Esophagus muscularis mucosa (tissue), 4 donors: Measurements from ENCODE around the gene ABCF2. TPM values are rescaled to one million over a fixed set of nuclear protein-coding genes. Genes with fewer than 3 reads are reported as not detected.

Source experiments
- DNase-seq: peaks from one replicate; pipeline ENCODE4 v3.0.0-alpha.2; 2017; ENCODE audit errors: extremely low spot score
- H3K27ac ChIP-seq, 4 donors: fragments of 200-600 bp; sonication (generic); replicated peaks in 1 of 4; 1 replicate in 3 of 4; 2 replicates in 1 of 4; pipeline ENCODE4 v1.5.1; 2016 to 2019; ENCODE audit warnings: mild to moderate bottlenecking in 1 of 4
- H3K27me3 ChIP-seq, 4 donors: fragments of 200-600 bp; sonication (generic); one replicate each; pipeline versions ENCODE4 v1.5.1 to v1.6.0; 2016 to 2019
- H3K36me3 ChIP-seq, 4 donors: fragments of 200-600 bp; sonication (generic); one replicate each; pipeline ENCODE4 v1.5.1; 2016 to 2019
- H3K4me1 ChIP-seq, 4 donors: fragments of 200-600 bp; sonication (generic); one replicate each; pipeline ENCODE4 v1.5.1; 2016 to 2019
- H3K4me3 ChIP-seq, 4 donors: fragments of 200-600 bp; sonication (generic); 1 replicate in 2 of 4; 2 replicates in 2 of 4; pipeline ENCODE4 v1.5.1; 2016 to 2019; ENCODE audit warnings: mild to moderate bottlenecking in 4 of 4, moderate library complexity in 1 of 4
- H3K9me3 ChIP-seq, 4 donors: fragments of 200-600 bp; sonication (generic); 1 replicate in 3 of 4; 2 replicates in 1 of 4; pipeline ENCODE4 v1.5.1; 2016 to 2019
- EP300 ChIP-seq: sonication (generic); formaldehyde crosslinking; IDR thresholded peaks from one replicate; pipeline ENCODE4 v1.6.1; 2017; ENCODE audit warnings: antibody characterized with exemption
- POLR2A ChIP-seq: fragments of 450-650 bp; IDR thresholded peaks from one replicate; pipeline ENCODE4 v1.6.1; 2017; ENCODE audit warnings: antibody characterized with exemption, moderate library complexity, mild to moderate bottlenecking, low read depth
- POLR2AphosphoS5 ChIP-seq, 2 donors: sonication (generic); formaldehyde crosslinking; IDR thresholded peaks; one replicate each; pipeline ENCODE4 v1.6.1; 2017; ENCODE audit warnings: antibody characterized with exemption in 2 of 2
- WGBS: methylation state at CpG from one replicate; pipeline ENCODE4 v1.1.5; 2018; 5-methylcytosine and 5-hydroxymethylcytosine counted together
- intact Hi-C: fragments of 100-400 bp; cut with DNase I; formaldehyde crosslinking; loops from one replicate; pipeline ENCODE4 v1.15.1; 2023
- total RNA-seq, 4 donors: library from RNA; depleted of rRNA; stranded (reverse); fragments of >200 nt; gene quantifications; one replicate each; pipeline versions ENCODE4 v1.1.0 to v1.2.1, GENCODE V29; 2016
- TF ChIP-seq, protein P1 (sequence below), 3 experiments: fragments of 200-600 bp in 2 of 3; fragments of 450-650 bp in 1 of 3; sonication (generic) in 2 of 3; IDR thresholded peaks; one replicate each; pipeline ENCODE4 v1.5.1; 2017 to 2019; ENCODE audit warnings: antibody characterized with exemption in 3 of 3, mild to moderate bottlenecking in 2 of 3, moderate library complexity in 1 of 3

Gene ABCF2
- total RNA-seq, 4 donors from 2014 or later: 33.8 to 53.2 (median 39.0) TPM

GRCh38 chr7:151229249-151229648, 2.2 kb upstream of the ABCF2 start:
- no peak for DNase-seq
- Histone ChIP-seq H3K27me3 (no peaks in the 10 kb centered on the region), H3K27ac (no peak overlapping the region), H3K36me3 (peaks cover 4 to 8% (median 8%) of the 10 kb centered on the region in 4 donors), H3K9me3 (no peaks in the 10 kb centered on the region), H3K4me3 (no peak overlapping the region), H3K4me1 (peaks cover 45 to 50% (median 48%) of the 10 kb centered on the region in 4 donors)
- no peak for TF ChIP-seq POLR2A
- TF ChIP-seq EP300: no peak
- TF ChIP-seq POLR2AphosphoS5 (IDR thresholded peaks at IDR 0.05): no peak
- TF ChIP-seq, protein P1, sequence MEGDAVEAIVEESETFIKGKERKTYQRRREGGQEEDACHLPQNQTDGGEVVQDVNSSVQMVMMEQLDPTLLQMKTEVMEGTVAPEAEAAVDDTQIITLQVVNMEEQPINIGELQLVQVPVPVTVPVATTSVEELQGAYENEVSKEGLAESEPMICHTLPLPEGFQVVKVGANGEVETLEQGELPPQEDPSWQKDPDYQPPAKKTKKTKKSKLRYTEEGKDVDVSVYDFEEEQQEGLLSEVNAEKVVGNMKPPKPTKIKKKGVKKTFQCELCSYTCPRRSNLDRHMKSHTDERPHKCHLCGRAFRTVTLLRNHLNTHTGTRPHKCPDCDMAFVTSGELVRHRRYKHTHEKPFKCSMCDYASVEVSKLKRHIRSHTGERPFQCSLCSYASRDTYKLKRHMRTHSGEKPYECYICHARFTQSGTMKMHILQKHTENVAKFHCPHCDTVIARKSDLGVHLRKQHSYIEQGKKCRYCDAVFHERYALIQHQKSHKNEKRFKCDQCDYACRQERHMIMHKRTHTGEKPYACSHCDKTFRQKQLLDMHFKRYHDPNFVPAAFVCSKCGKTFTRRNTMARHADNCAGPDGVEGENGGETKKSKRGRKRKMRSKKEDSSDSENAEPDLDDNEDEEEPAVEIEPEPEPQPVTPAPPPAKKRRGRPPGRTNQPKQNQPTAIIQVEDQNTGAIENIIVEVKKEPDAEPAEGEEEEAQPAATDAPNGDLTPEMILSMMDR (IDR thresholded peaks at IDR 0.05): no peak
- intact Hi-C loops: no loop called here
- 92% methylated on average over 10 of the region's 10 CpGs for WGBS

GRCh38 chr7:151228024-151228866, 1.2 kb upstream of the ABCF2 start:
- peak overlapping the region; percentile 70 to 85 (median 76) for H3K27ac ChIP-seq
- 71% methylated on average over 10 of the region's 10 CpGs for WGBS
- H3K9me3 ChIP-seq: no peaks in the 10 kb centered on the region
- TF ChIP-seq POLR2A: no peak
- TF ChIP-seq POLR2AphosphoS5 (IDR thresholded peaks at IDR 0.05): no peak
- no peak for TF ChIP-seq EP300
- TF ChIP-seq, protein P1 (IDR thresholded peaks at IDR 0.05): no peak
- intact Hi-C loops: no loop called here
- no peak for DNase-seq
- peaks cover 36 to 40% (median 38%) of the 10 kb centered on the region in 4 donors for H3K4me1 ChIP-seq
- peaks cover 11 to 18% (median 17%) of the 10 kb centered on the region in 4 donors for H3K36me3 ChIP-seq
- no peaks in the 10 kb centered on the region for H3K27me3 ChIP-seq
- peak overlapping the region; percentile 73 to 85 (median 80) for H3K4me3 ChIP-seq

DNA sequence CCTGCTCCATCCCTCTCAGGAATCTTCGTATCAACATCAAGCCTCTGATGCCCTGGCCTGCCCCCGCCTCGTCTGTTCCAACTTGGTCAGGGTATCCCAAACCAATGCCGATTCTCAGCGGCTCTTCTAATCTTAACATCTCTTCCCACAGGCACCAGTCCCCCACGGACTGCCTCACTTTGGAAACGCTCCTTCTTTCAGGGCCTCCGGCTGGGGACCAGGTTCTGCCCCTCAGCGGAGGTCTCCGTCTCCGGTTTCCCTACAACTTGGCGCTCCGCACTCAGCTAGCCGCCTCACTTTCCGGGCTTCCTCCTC, 488 bp downstream of the ABCF2 start:
- TF ChIP-seq POLR2A (no peak), POLR2AphosphoS5 (IDR thresholded peaks at IDR 0.05) (no peak), EP300 (no peak)
- TF ChIP-seq, protein P1 (IDR thresholded peaks at IDR 0.05): no peak
- no peak for DNase-seq
- WGBS: 1% methylated on average over 15 of the region's 15 CpGs
- intact Hi-C loops: no loop called here
- Histone ChIP-seq H3K4me3 (peak overlapping the region; percentile 73 to 85 (median 80)), H3K36me3 (peaks cover 27 to 35% (median 34%) of the 10 kb centered on the region in 4 donors), H3K9me3 (no peaks in the 10 kb centered on the region), H3K27me3 (no peaks in the 10 kb centered on the region), H3K4me1 (peaks cover 26 to 27% (median 27%) of the 10 kb centered on the region in 4 donors), H3K27ac (peak overlapping the region; percentile 74 to 85 (median 80))

GRCh38 chr7:151225948-151226510, 976 bp downstream of the ABCF2 start:
- Histone ChIP-seq H3K27me3 (no peaks in the 10 kb centered on the region), H3K27ac (peak overlapping the region; percentile 74 to 85 (median 80)), H3K36me3 (peaks cover 32 to 40% (median 39%) of the 10 kb centered on the region in 4 donors), H3K4me1 (peaks cover 22 to 25% (median 24%) of the 10 kb centered on the region in 4 donors), H3K9me3 (no peaks in the 10 kb centered on the region), H3K4me3 (peak overlapping the region; percentile 73 to 85 (median 80))
- no peak for TF ChIP-seq EP300
- TF ChIP-seq POLR2AphosphoS5 (IDR thresholded peaks at IDR 0.05): no peak
- intact Hi-C loops: no loop called here
- WGBS: 65% methylated on average over 8 of the region's 8 CpGs
- DNase-seq: no peak

- 89% methylated on average over 13 of the region's 14 CpGs for WGBS
- no peak for DNase-seq
- no peak for TF ChIP-seq POLR2AphosphoS5 (IDR thresholded peaks at IDR 0.05)
- Histone ChIP-seq H3K27ac (no peak overlapping the region), H3K36me3 (peaks cover 48 to 63% (median 62%) of the 10 kb centered on the region in 4 donors), H3K4me1 (peaks cover 21 to 25% (median 24%) of the 10 kb centered on the region in 4 donors), H3K9me3 (no peaks in the 10 kb centered on the region), H3K27me3 (no peaks in the 10 kb centered on the region), H3K4me3 (no peak overlapping the region)
- intact Hi-C loops: no loop called here
These were observed 3.3 kb downstream of the ABCF2 start for GRCh38 chr7:151223728-151224127.
